HCT116 (cell line): ENCODE measurements around the gene KHDC4. TPM values are rescaled to one million over a fixed set of nuclear protein-coding genes. Genes with fewer than 3 reads are reported as not detected.

Experiments
- ATAC-seq: fragments of 200-7000 bp; cut with Tn5 transposase; 2 replicates; pipeline ENCODE4 v1.9.1; 2020; ENCODE audit warnings: mild to moderate bottlenecking, moderate library complexity
- BruUV-seq: library from RNA; stranded (reverse); fragments of 400-500 nt; replicated peaks from 2 replicates; lab custom pipeline; 2021; lab: Mats Ljungman, UMichigan
- CTCF ChIA-PET: fragments of 300-600 bp; sonication (Branson Sonifier 250); formaldehyde crosslinking; loops from one replicate; lab custom pipeline; 2021; ENCODE audit warnings: antibody characterized with exemption; lab: Charles Lee
- POLR2A ChIA-PET: fragments of 300-600, 350-600 bp; sonication (Branson Sonifier 250); formaldehyde crosslinking; loops from one replicate; lab custom pipeline; 2021; ENCODE audit warnings: antibody characterized with exemption; lab: Charles Lee
- RAD21 ChIA-PET, 2 experiments: fragments of 300-600 bp; sonication (Branson Sonifier 250); formaldehyde crosslinking; loops; one replicate each; lab custom pipeline; 2023; ENCODE audit warnings: low total read pairs in 2 of 2; ENCODE audit not compliant: uncharacterized antibody in 2 of 2, unreplicated experiment in 2 of 2, low non-redundant PET in 1 of 2; lab: Charles Lee
- DNase-seq: peaks from one replicate; pipeline ENCODE4 v3.0.0-alpha.2; 2010; ENCODE audit warnings: low read depth, low spot score
- H2AFZ ChIP-seq: fragments of 200-600 bp; shearing (Covaris generic), sonication (generic); 2 replicates; pipeline ENCODE4 v1.6.1; 2017; ENCODE audit warnings: low read depth, mixed run types, mixed read lengths, antibody characterized with exemption, low read length; ENCODE audit not compliant: poor library complexity, severe bottlenecking
- H3K27ac ChIP-seq: 2 replicates; pipeline ENCODE4 v1.5.1; 2012; ENCODE audit warnings: low read depth, low read length
- H3K27me3 ChIP-seq: fragments of 200-600 bp; sonication (generic); 2 replicates; pipeline ENCODE4 v1.6.1; 2016; ENCODE audit warnings: mixed run types, low read length, mixed read lengths; ENCODE audit not compliant: insufficient read depth
- H3K36me3 ChIP-seq, 2 experiments: fragments of 200-500 bp in 1 of 2; fragments of 200-600 bp in 1 of 2; sonication (Bioruptor generic) in 1 of 2; sonication (generic) in 1 of 2; 2 replicates each; pipeline versions ENCODE4 v1.5.1 to v1.6.1; 2014 to 2016; ENCODE audit warnings: low read length in 2 of 2, inconsistent platforms in 1 of 2, mixed read lengths in 1 of 2, mixed run types in 1 of 2; ENCODE audit not compliant: insufficient read depth in 2 of 2, control insufficient read depth in 1 of 2
- H3K4me1 ChIP-seq, 2 experiments: fragments of 200-600 bp in 1 of 2; sonication (generic) in 1 of 2; 2 replicates each; pipeline versions ENCODE4 v1.5.1 to v1.6.1; 2012 to 2017; ENCODE audit warnings: low read length in 2 of 2, inconsistent platforms in 1 of 2, mild to moderate bottlenecking in 1 of 2, mixed read lengths in 1 of 2, mixed run types in 1 of 2, moderate library complexity in 1 of 2; ENCODE audit not compliant: insufficient read depth in 2 of 2, control insufficient read depth in 1 of 2
- H3K4me2 ChIP-seq: fragments of 200-600 bp; sonication (generic); 2 replicates; pipeline ENCODE4 v1.6.1; 2017; ENCODE audit warnings: mixed run types, low read length, mixed read lengths
- H3K4me3 ChIP-seq, 2 experiments: fragments of 200-600 bp in 1 of 2; sonication (generic) in 1 of 2; replicated peaks in 1 of 2; 2 replicates each; pipeline ENCODE4 v1.5.1; 2011 to 2016; ENCODE audit warnings: low read length in 2 of 2, control low read depth in 1 of 2, low read depth in 1 of 2, mild to moderate bottlenecking in 1 of 2, mixed read lengths in 1 of 2, mixed run types in 1 of 2
- H3K79me2 ChIP-seq: fragments of 200-600 bp; sonication (generic); 2 replicates; pipeline ENCODE4 v1.6.1; 2017; ENCODE audit warnings: mild to moderate bottlenecking, mixed run types, low read length, moderate library complexity, mixed read lengths; ENCODE audit not compliant: insufficient read depth
- H3K9ac ChIP-seq: fragments of 200-600 bp; sonication (generic); 2 replicates; pipeline ENCODE4 v1.6.1; 2016; ENCODE audit warnings: low read length, mixed read lengths
- H3K9me2 ChIP-seq: fragments of 200-600 bp; sonication (generic), shearing (Covaris generic); 2 replicates; pipeline ENCODE4 v1.6.1; 2017; ENCODE audit warnings: mixed run types, mild to moderate bottlenecking, moderate library complexity; ENCODE audit not compliant: insufficient read depth
- H3K9me3 ChIP-seq, 2 experiments: fragments of 200-500 bp in 1 of 2; fragments of 200-600 bp in 1 of 2; sonication (Bioruptor generic) in 1 of 2; sonication (generic) in 1 of 2; 2 replicates each; pipeline ENCODE4 v1.6.1; 2014 to 2017; ENCODE audit warnings: low read length in 2 of 2, mixed read lengths in 2 of 2, inconsistent platforms in 1 of 2, low read depth in 1 of 2, mild to moderate bottlenecking in 1 of 2, mixed run types in 1 of 2, moderate library complexity in 1 of 2; ENCODE audit not compliant: control insufficient read depth in 1 of 2, insufficient read depth in 1 of 2
- H4K20me1 ChIP-seq: fragments of 200-600 bp; sonication (generic), shearing (Covaris generic); 2 replicates; pipeline ENCODE4 v1.6.1; 2017; ENCODE audit warnings: mixed run types, mild to moderate bottlenecking, moderate library complexity; ENCODE audit not compliant: insufficient read depth
- ATF3 ChIP-seq: IDR thresholded peaks from 2 replicates; pipeline ENCODE4 v1.6.1; 2012
- CBX3 ChIP-seq: IDR thresholded peaks from 2 replicates; pipeline ENCODE4 v1.6.1; 2012; ENCODE audit warnings: low read depth
- CEBPB ChIP-seq: IDR thresholded peaks from 2 replicates; pipeline ENCODE4 v1.6.1; 2012; ENCODE audit warnings: low read depth
- EGR1 ChIP-seq: IDR thresholded peaks from 2 replicates; pipeline ENCODE4 v1.6.1; 2012; ENCODE audit warnings: low read depth
- EZH2 ChIP-seq: fragments of 200-600 bp; sonication (generic); IDR thresholded peaks from 2 replicates; pipeline ENCODE4 v1.6.1; 2017; ENCODE audit warnings: antibody characterized with exemption, mixed run types
- EZH2phosphoT487 ChIP-seq: fragments of 200-600 bp; IDR thresholded peaks from 2 replicates; pipeline ENCODE4 v1.6.1; 2018; ENCODE audit warnings: antibody characterized with exemption, borderline replicate concordance
- JUND ChIP-seq: IDR thresholded peaks from 2 replicates; pipeline ENCODE4 v1.6.1; 2012
- MAX ChIP-seq: IDR thresholded peaks from 2 replicates; pipeline ENCODE4 v1.6.1; 2012
- POLR2AphosphoS5 ChIP-seq: IDR thresholded peaks from 2 replicates; pipeline ENCODE4 v1.6.1; 2011; ENCODE audit warnings: mild to moderate bottlenecking, low read depth, low read length, moderate library complexity
- REST ChIP-seq: IDR thresholded peaks from 2 replicates; pipeline ENCODE4 v1.6.1; 2012; ENCODE audit warnings: low read depth
- SP1 ChIP-seq: IDR thresholded peaks from 2 replicates; pipeline ENCODE4 v1.6.1; 2012; ENCODE audit warnings: low read depth
- SRF ChIP-seq: IDR thresholded peaks from 2 replicates; pipeline ENCODE4 v1.6.1; 2012; ENCODE audit warnings: low read depth
- TCF7L2 ChIP-seq: IDR thresholded peaks from 2 replicates; pipeline ENCODE4 v1.7.0; 2011; ENCODE audit warnings: borderline replicate concordance, inconsistent platforms; ENCODE audit not compliant: insufficient read depth, insufficient read length; ENCODE audit errors: extremely low read depth
- YY1 ChIP-seq: IDR thresholded peaks from 2 replicates; pipeline ENCODE4 v1.6.1; 2011; ENCODE audit warnings: low read length, low read depth, moderate library complexity, mild to moderate bottlenecking; ENCODE audit not compliant: insufficient replicate concordance; ENCODE audit errors: extremely low read depth
- ZBTB33 ChIP-seq: IDR thresholded peaks from 2 replicates; pipeline ENCODE4 v1.6.1; 2011; ENCODE audit warnings: mild to moderate bottlenecking, low read length, moderate library complexity; ENCODE audit not compliant: insufficient replicate concordance; ENCODE audit errors: extremely low read depth
- ZFX ChIP-seq: fragments of 450-650 bp; IDR thresholded peaks from 2 replicates; pipeline ENCODE4 v1.6.1; 2017
- intact Hi-C: fragments of 100-400 bp; cut with micrococcal nuclease; formaldehyde crosslinking; loops from 2 replicates; pipeline ENCODE4 v1.10.0; 2022
- total RNA-seq: library from RNA; stranded (reverse); gene quantifications from one replicate; pipeline ENCODE4 v1.2.1, GENCODE V29; 2021; ENCODE audit not compliant: unreplicated experiment

KHDC4 gene
- total RNA-seq, 1 experiment from 2014 or later = 60.7 TPM

- TF ChIP-seq ATF3 (no peak), POLR2AphosphoS5 (no peak), JUND (no peak), TCF7L2 (no peak)
Observed at GRCh38 chr1:155882235-155882634, 52.0 kb downstream of the KHDC4 start (continued).

- H3K79me2 ChIP-seq = no peaks in the 10 kb centered on the region
- H2AFZ ChIP-seq = no peak overlapping the region
- intact Hi-C loops = no loop called here
- BruUV-seq = no TSS peak
- H3K4me3 ChIP-seq = no peak overlapping the region
- ATAC-seq (no peak), DNase-seq (no peak)
- no peaks in the 10 kb centered on the region for H3K9me3 ChIP-seq
- TF ChIP-seq TCF7L2 = no peak
- TF ChIP-seq CBX3 = no peak
- TF ChIP-seq EZH2 = no peak
- TF ChIP-seq MAX = no peak
- no peak for TF ChIP-seq POLR2AphosphoS5
- TF ChIP-seq JUND = no peak
- TF ChIP-seq CEBPB = no peak
- no peak for TF ChIP-seq EZH2phosphoT487
- no peak for TF ChIP-seq EGR1
- TF ChIP-seq ZBTB33 = no peak
- no peak for TF ChIP-seq ATF3
- TF ChIP-seq ZFX = no peak
- TF ChIP-seq YY1 = no peak
- no peak for TF ChIP-seq REST
- TF ChIP-seq SP1 = no peak
- TF ChIP-seq SRF = no peak
- no peak overlapping the region for H3K27ac ChIP-seq
- H4K20me1 ChIP-seq = no peaks in the 10 kb centered on the region
- no peaks in the 10 kb centered on the region for H3K36me3 ChIP-seq
- RAD21 ChIA-PET = no interaction called here
- CTCF ChIA-PET = no interaction called here
- H3K27me3 ChIP-seq = peaks cover 7% of the 10 kb centered on the region; the same call in 1 of the 2 replicates
- no peak overlapping the region for H3K9ac ChIP-seq
- H3K4me2 ChIP-seq = no peak overlapping the region
- no peaks in the 10 kb centered on the region for H3K9me2 ChIP-seq
- no peaks in the 10 kb centered on the region for H3K4me1 ChIP-seq
- POLR2A ChIA-PET = no interaction called here
Observed at GRCh38 chr1:155880950-155881349, 53.3 kb downstream of the KHDC4 start.
